ENCODE measurements around the gene TPH1.

The TPH1 gene

GRCh38 chr11:18019650-18020049, 26.4 kb downstream of the TPH1 start:
- no peaks in the 10 kb centered on the region for H3K27me3 ChIP-seq
- H3K4me3 ChIP-seq (ENCODE audit: low read depth, low read length), result no peak overlapping the region
- no peak for DNase-seq
- no peaks in the 10 kb centered on the region for H3K36me3 ChIP-seq
- no peak for TF ChIP-seq CTCF (IDR thresholded peaks at IDR 0.05; ENCODE audit: low read depth, low read length)
- H3K9me3 ChIP-seq, result no peaks in the 10 kb centered on the region
- no peaks in the 10 kb centered on the region for H3K4me1 ChIP-seq

GRCh38 chr11:18016789-18017188, 29.3 kb downstream of the TPH1 start:
- H3K9me3 ChIP-seq, result no peaks in the 10 kb centered on the region
- peaks cover 6% of the 10 kb centered on the region; the same call in 1 of the 2 replicates for H3K27me3 ChIP-seq
- H3K4me1 ChIP-seq, result no peaks in the 10 kb centered on the region
- H3K4me3 ChIP-seq (ENCODE audit: low read depth, low read length), result no peak overlapping the region
- TF ChIP-seq CTCF (IDR thresholded peaks at IDR 0.05; ENCODE audit: low read depth, low read length), result no peak
- H3K36me3 ChIP-seq, result no peaks in the 10 kb centered on the region
- DNase-seq, result no peak

GRCh38 chr11:18014876-18015275, 31.2 kb downstream of the TPH1 start:
- H3K36me3 ChIP-seq, result no peaks in the 10 kb centered on the region
- TF ChIP-seq CTCF (IDR thresholded peaks at IDR 0.05; ENCODE audit: low read depth, low read length), result no peak
- H3K4me3 ChIP-seq (ENCODE audit: low read depth, low read length), result no peak overlapping the region
- DNase-seq, result no peak
- no peaks in the 10 kb centered on the region for H3K9me3 ChIP-seq
- H3K27me3 ChIP-seq, result peaks cover 6% of the 10 kb centered on the region; the same call in 1 of the 2 replicates
- H3K4me1 ChIP-seq, result no peaks in the 10 kb centered on the region

GRCh38 chr11:18013790-18014507, 32.1 kb downstream of the TPH1 start:
- Histone ChIP-seq H3K9me3 (no peaks in the 10 kb centered on the region), H3K27me3 (peaks cover 6% of the 10 kb centered on the region; the same call in 1 of the 2 replicates), H3K4me3 (ENCODE audit: low read depth, low read length) (peak overlapping the region; percentile 72), H3K4me1 (no peaks in the 10 kb centered on the region), H3K36me3 (no peaks in the 10 kb centered on the region)
- no peak for TF ChIP-seq CTCF (IDR thresholded peaks at IDR 0.05; ENCODE audit: low read depth, low read length)
- DNase-seq, result no peak

GRCh38 chr11:18012906-18013781, 32.9 kb downstream of the TPH1 start, which contains the start of gene SERGEF:
Gene SERGEF, minus strand, starts transcription at chr11:18013047. Its CDS starts 37 bp downstream, at chr11:18013010.
- Histone ChIP-seq H3K36me3 (no peaks in the 10 kb centered on the region), H3K4me3 (ENCODE audit: low read depth, low read length) (peak within 1 kb of the TSS; percentile 72), H3K27me3 (peaks cover 6% of the 10 kb centered on the region; the same call in 1 of the 2 replicates), H3K4me1 (no peaks in the 10 kb centered on the region), H3K9me3 (no peaks in the 10 kb centered on the region)
- DNase-seq, result peak; percentile 90
- TF ChIP-seq CTCF (IDR thresholded peaks at IDR 0.05; ENCODE audit: low read depth, low read length), result no peak

Data from BE2C (cell line).